ENCODE measurements around the gene CLEC12A.
"Not testable (repeated sequence)": the region's sequence is repeated elsewhere in the genome, so short reads cannot be mapped to it uniquely, and the experiment has no call there.

Gene CLEC12A

DNA sequence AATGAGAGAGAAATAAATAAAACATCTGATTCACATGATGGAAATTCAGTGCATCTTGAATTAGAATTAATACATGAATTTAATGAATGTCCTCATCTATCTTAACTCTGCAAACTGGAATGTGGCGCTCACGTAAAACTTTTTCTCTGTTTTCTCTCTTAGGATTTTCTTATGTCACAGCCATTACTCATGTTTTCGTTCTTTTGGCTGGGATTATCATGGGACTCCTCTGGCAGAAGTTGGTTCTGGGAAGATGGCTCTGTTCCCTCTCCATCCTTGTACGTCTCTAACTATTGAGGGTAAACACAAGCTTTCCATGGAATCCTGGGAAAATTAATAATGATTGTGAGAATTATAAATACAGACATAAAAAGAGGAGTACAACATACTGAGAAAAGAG is 44.2 kb downstream of the CLEC12A start:
- H3K4me3 ChIP-seq (ENCODE audit: low read length): no peak overlapping the region
- DNase-seq (ENCODE audit: low read depth): no peak
- TF ChIP-seq, protein P1, sequence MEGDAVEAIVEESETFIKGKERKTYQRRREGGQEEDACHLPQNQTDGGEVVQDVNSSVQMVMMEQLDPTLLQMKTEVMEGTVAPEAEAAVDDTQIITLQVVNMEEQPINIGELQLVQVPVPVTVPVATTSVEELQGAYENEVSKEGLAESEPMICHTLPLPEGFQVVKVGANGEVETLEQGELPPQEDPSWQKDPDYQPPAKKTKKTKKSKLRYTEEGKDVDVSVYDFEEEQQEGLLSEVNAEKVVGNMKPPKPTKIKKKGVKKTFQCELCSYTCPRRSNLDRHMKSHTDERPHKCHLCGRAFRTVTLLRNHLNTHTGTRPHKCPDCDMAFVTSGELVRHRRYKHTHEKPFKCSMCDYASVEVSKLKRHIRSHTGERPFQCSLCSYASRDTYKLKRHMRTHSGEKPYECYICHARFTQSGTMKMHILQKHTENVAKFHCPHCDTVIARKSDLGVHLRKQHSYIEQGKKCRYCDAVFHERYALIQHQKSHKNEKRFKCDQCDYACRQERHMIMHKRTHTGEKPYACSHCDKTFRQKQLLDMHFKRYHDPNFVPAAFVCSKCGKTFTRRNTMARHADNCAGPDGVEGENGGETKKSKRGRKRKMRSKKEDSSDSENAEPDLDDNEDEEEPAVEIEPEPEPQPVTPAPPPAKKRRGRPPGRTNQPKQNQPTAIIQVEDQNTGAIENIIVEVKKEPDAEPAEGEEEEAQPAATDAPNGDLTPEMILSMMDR (IDR thresholded peaks at IDR 0.05; ENCODE audit: insufficient read depth, low read depth, low read length, missing control alignments): no peak

GRCh38 chr12:10016881-10017280 is 45.7 kb downstream of the CLEC12A start:
- DNase-seq (ENCODE audit: low read depth): peak; percentile 71
- no peak overlapping the region for H3K4me3 ChIP-seq (ENCODE audit: low read length)
- TF ChIP-seq, protein P1 (IDR thresholded peaks at IDR 0.05; ENCODE audit: insufficient read depth, low read depth, low read length, missing control alignments): no peak

DNA sequence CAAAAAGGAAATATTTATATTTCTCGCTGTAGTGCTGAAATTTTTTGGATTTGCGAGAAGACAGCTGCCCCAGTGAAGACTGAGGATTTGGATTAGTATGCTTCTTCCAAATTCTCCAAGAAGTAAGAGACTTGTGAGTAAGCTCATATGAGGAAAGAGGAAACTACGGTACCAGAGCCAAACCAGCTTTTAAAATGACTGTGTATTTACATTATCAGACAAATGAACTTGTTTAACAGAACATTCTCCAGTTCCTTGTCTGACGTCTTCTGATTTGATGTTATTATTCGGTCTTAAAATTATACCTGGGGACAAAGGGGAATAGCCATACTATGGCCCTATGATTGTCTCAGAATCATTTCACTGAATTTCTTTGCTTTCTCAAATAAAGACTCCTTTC is 47.2 kb downstream of the CLEC12A start:
- DNase-seq (ENCODE audit: low read depth): peak; percentile 61
- TF ChIP-seq, protein P1 (IDR thresholded peaks at IDR 0.05; ENCODE audit: insufficient read depth, low read depth, low read length, missing control alignments): no peak
- no peak overlapping the region for H3K4me3 ChIP-seq (ENCODE audit: low read length)

GRCh38 chr12:10021342-10021741 is 50.1 kb downstream of the CLEC12A start:
- TF ChIP-seq, protein P1 (IDR thresholded peaks at IDR 0.05; ENCODE audit: insufficient read depth, low read depth, low read length, missing control alignments): no peak
- no peak for DNase-seq (ENCODE audit: low read depth)
- H3K4me3 ChIP-seq (ENCODE audit: low read length): no peak overlapping the region

GRCh38 chr12:10025236-10025635 is 54.0 kb downstream of the CLEC12A start:
- TF ChIP-seq, protein P1 (IDR thresholded peaks at IDR 0.05; ENCODE audit: insufficient read depth, low read depth, low read length, missing control alignments): no peak
- no peak for DNase-seq (ENCODE audit: low read depth)
- H3K4me3 ChIP-seq (ENCODE audit: low read length): no peak overlapping the region

DNA sequence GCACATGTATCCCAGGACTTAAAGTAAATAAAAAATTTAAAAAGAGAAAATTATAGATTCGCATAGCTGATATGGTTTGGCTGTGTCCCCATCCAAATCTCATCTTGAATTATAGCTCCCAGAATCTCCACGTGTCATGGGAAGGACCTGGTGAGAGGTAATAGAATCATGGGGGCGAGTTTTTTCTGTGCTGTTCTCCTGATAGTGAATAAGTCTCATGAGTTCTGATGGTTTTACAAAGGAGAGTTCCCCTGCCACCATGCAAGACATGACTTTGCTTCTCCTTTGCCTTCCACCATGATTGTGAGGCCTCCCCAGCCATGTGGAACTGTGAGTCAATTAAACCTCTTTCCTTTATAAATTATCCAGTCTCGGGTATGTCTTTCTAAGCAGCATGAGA is 55.5 kb downstream of the CLEC12A start:
- not testable (repeated sequence) for H3K4me3 ChIP-seq (ENCODE audit: low read length); DNase-seq (ENCODE audit: low read depth)

- TF ChIP-seq, protein P1 (IDR thresholded peaks at IDR 0.05; ENCODE audit: insufficient read depth, low read depth, low read length, missing control alignments): no peak
- DNase-seq (ENCODE audit: low read depth): peak; percentile 43
- no peak overlapping the region for H3K4me3 ChIP-seq (ENCODE audit: low read length)
These were observed 56.1 kb downstream of the CLEC12A start for GRCh38 chr12:10027311-10027710.

Measured in epithelial cell of esophagus (primary cell).